OCI-LY7 (cell line): Measurements from ENCODE around the gene CSH1. TPM values are rescaled to one million over a fixed set of nuclear protein-coding genes. Genes with fewer than 3 reads are reported as not detected.
"Not testable (repeated sequence)": the region's sequence is repeated elsewhere in the genome, so short reads cannot be mapped to it uniquely, and the experiment has no call there.

ENCODE experiments used
- BruUV-seq: library from RNA; stranded (reverse); fragments of 400-500 nt; replicated peaks from 2 replicates; lab custom pipeline; 2021; lab: Mats Ljungman, UMichigan
- CTCF ChIA-PET: fragments of 300-600 bp; sonication (Branson Sonifier 250); formaldehyde crosslinking; loops from one replicate; lab custom pipeline; 2022; ENCODE audit warnings: antibody characterized with exemption; ENCODE audit not compliant: unreplicated experiment; lab: Charles Lee
- POLR2A ChIA-PET: fragments of 300-600 bp; sonication (Branson Sonifier 250); formaldehyde crosslinking; loops from one replicate; lab custom pipeline; 2022; ENCODE audit warnings: antibody characterized with exemption; lab: Charles Lee
- DNase-seq: peaks from one replicate; pipeline ENCODE4 v3.0.0-alpha.2; 2015; ENCODE audit warnings: low spot score
- H2AFZ ChIP-seq: fragments of 200-600 bp; sonication (generic), shearing (Covaris generic); 2 replicates; pipeline ENCODE4 v1.6.1; 2014; ENCODE audit warnings: mild to moderate bottlenecking, antibody characterized with exemption, low read length, moderate library complexity
- H3K27ac ChIP-seq: fragments of 200-600 bp; sonication (generic); 2 replicates; pipeline ENCODE4 v1.5.1; 2014; ENCODE audit warnings: mixed run types, low read depth, mild to moderate bottlenecking, moderate library complexity, low read length, inconsistent platforms; ENCODE audit not compliant: poor library complexity, severe bottlenecking
- H3K36me3 ChIP-seq: fragments of 200-600 bp; sonication (generic); 2 replicates; pipeline ENCODE4 v1.6.1; 2014; ENCODE audit warnings: mild to moderate bottlenecking, antibody characterized with exemption, low read length, moderate library complexity, mixed read lengths; ENCODE audit not compliant: insufficient read depth
- H3K4me1 ChIP-seq: fragments of 200-600 bp; sonication (generic); 2 replicates; pipeline ENCODE4 v1.5.1; 2014; ENCODE audit warnings: mild to moderate bottlenecking, low read length; ENCODE audit not compliant: insufficient read depth, poor library complexity, severe bottlenecking
- H3K4me2 ChIP-seq: fragments of 200-600 bp; sonication (generic); 2 replicates; pipeline ENCODE4 v1.6.1; 2014; ENCODE audit warnings: mild to moderate bottlenecking, low read length
- H3K4me3 ChIP-seq: fragments of 200-600 bp; sonication (generic); 2 replicates; pipeline ENCODE4 v1.5.1; 2014; ENCODE audit warnings: mild to moderate bottlenecking, low read depth, low read length; ENCODE audit not compliant: poor library complexity, severe bottlenecking
- H3K79me2 ChIP-seq: fragments of 200-600 bp; sonication (generic); 2 replicates; pipeline ENCODE4 v1.6.1; 2016; ENCODE audit warnings: low read depth, mild to moderate bottlenecking, low read length, moderate library complexity, mixed read lengths; ENCODE audit not compliant: insufficient read depth
- H3K9me2 ChIP-seq: fragments of 200-600 bp; sonication (generic); 2 replicates; pipeline ENCODE4 v1.6.1; 2016; ENCODE audit warnings: mild to moderate bottlenecking, low read length, mixed read lengths; ENCODE audit not compliant: insufficient read depth
- H3K9me3 ChIP-seq: fragments of 200-600 bp; sonication (generic); 2 replicates; pipeline ENCODE4 v1.6.1; 2014; ENCODE audit warnings: mild to moderate bottlenecking, mixed run types, low read length, mixed read lengths
- H4K20me1 ChIP-seq: fragments of 200-600 bp; sonication (generic); 2 replicates; pipeline ENCODE4 v1.6.1; 2014; ENCODE audit warnings: mild to moderate bottlenecking, antibody characterized with exemption, low read length, moderate library complexity, mixed read lengths; ENCODE audit not compliant: insufficient read depth
- EZH2phosphoT487 ChIP-seq: fragments of 200-600 bp; sonication (generic); IDR thresholded peaks from 2 replicates; pipeline ENCODE4 v1.6.1; 2018; ENCODE audit warnings: low read depth, borderline replicate concordance, mild to moderate bottlenecking, mixed run types, antibody characterized with exemption, low read length, moderate library complexity, mixed read lengths
- intact Hi-C: fragments of 100-400 bp; cut with micrococcal nuclease; formaldehyde crosslinking; loops from one replicate; pipeline ENCODE4 v1.10.0; 2022; ENCODE audit not compliant: unreplicated experiment
- total RNA-seq, 2 experiments: library from RNA; depleted of rRNA in 1 of 2; stranded (reverse); fragments of >200 nt in 1 of 2; shearing (Covaris generic) in 1 of 2; gene quantifications; 2 replicates each; pipeline ENCODE4 v1.2.3, GENCODE V29; 2014 to 2022
- TF ChIP-seq, protein P1 (sequence below): fragments of 200-600 bp; sonication (generic); conservative IDR thresholded peaks from 2 replicates; pipeline ENCODE4 v1.5.1; 2014; ENCODE audit warnings: mild to moderate bottlenecking, antibody characterized with exemption, low read length, moderate library complexity, mixed read lengths

The CSH1 gene
- total RNA-seq, 2 experiments from 2014 or later, result not detected

- intact Hi-C loops, result loop anchor here (5.0 kb wide), 1 partner anchor 572 kb away; the partner anchor contains the start of gene POLG2
- ChIA-PET POLR2A (interaction anchor here (1.0 to 3.0 kb wide), 3 partner anchors 21 to 198 kb away, joined by 3 to 13 read pairs (median 3); no protein-coding TSS in a partner anchor), CTCF (interaction anchor here (0.7 to 2.0 kb wide), 2 partner anchors 20 to 36 kb away, joined by 3 to 5 read pairs; no protein-coding TSS in a partner anchor)
- DNase-seq, result peak; percentile 95
- peak overlapping the region; percentile 99 for H3K27ac ChIP-seq
- H3K4me3 ChIP-seq, result peak overlapping the region; percentile 9
- H3K36me3 ChIP-seq, result peaks cover 41% of the 10 kb centered on the region
- BruUV-seq, result no TSS peak
- TF ChIP-seq, protein P1, sequence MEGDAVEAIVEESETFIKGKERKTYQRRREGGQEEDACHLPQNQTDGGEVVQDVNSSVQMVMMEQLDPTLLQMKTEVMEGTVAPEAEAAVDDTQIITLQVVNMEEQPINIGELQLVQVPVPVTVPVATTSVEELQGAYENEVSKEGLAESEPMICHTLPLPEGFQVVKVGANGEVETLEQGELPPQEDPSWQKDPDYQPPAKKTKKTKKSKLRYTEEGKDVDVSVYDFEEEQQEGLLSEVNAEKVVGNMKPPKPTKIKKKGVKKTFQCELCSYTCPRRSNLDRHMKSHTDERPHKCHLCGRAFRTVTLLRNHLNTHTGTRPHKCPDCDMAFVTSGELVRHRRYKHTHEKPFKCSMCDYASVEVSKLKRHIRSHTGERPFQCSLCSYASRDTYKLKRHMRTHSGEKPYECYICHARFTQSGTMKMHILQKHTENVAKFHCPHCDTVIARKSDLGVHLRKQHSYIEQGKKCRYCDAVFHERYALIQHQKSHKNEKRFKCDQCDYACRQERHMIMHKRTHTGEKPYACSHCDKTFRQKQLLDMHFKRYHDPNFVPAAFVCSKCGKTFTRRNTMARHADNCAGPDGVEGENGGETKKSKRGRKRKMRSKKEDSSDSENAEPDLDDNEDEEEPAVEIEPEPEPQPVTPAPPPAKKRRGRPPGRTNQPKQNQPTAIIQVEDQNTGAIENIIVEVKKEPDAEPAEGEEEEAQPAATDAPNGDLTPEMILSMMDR, result no peak; the same call in 1 of the 2 replicates
- TF ChIP-seq EZH2phosphoT487, result no peak
- H3K4me1 ChIP-seq, result peaks cover 92% of the 10 kb centered on the region
- no peaks in the 10 kb centered on the region for H3K9me3 ChIP-seq
- peaks cover 17% of the 10 kb centered on the region for H3K79me2 ChIP-seq
- H4K20me1 ChIP-seq, result peaks cover 12% of the 10 kb centered on the region
- H3K9me2 ChIP-seq, result no peaks in the 10 kb centered on the region
- peak overlapping the region; percentile 95 for H3K4me2 ChIP-seq
- no peak overlapping the region for H2AFZ ChIP-seq
These were observed 29.2 kb upstream of the CSH1 start for GRCh38 chr17:63925615-63926014.

- POLR2A ChIA-PET, result interaction anchor here (0.7 to 2.2 kb wide), 4 partner anchors 9 to 24 kb away, joined by 3 to 13 read pairs (median 8); partner anchors contain the start of gene CD79B
- H4K20me1 ChIP-seq, intact Hi-C loops, BruUV-seq, H3K9me2 ChIP-seq, H3K9me3 ChIP-seq, H3K79me2 ChIP-seq, H2AFZ ChIP-seq: not testable (repeated sequence)
- H3K27ac ChIP-seq, result peak overlapping the region; percentile 99
- peak overlapping the region; percentile 63 for H3K4me2 ChIP-seq
- CTCF ChIA-PET, result interaction anchor here (1.0 to 2.0 kb wide), 2 partner anchors 24 to 28 kb away, joined by 6 to 7 read pairs; no protein-coding TSS in a partner anchor
- peaks cover 10% of the 10 kb centered on the region; the same call in 1 of the 2 replicates for H3K36me3 ChIP-seq
- peaks cover 87% of the 10 kb centered on the region for H3K4me1 ChIP-seq
- DNase-seq, result peak; percentile 83
- H3K4me3 ChIP-seq, result peak overlapping the region; percentile 7
These were observed 26.0 kb upstream of the CSH1 start for GRCh38 chr17:63922402-63922801.

DNA sequence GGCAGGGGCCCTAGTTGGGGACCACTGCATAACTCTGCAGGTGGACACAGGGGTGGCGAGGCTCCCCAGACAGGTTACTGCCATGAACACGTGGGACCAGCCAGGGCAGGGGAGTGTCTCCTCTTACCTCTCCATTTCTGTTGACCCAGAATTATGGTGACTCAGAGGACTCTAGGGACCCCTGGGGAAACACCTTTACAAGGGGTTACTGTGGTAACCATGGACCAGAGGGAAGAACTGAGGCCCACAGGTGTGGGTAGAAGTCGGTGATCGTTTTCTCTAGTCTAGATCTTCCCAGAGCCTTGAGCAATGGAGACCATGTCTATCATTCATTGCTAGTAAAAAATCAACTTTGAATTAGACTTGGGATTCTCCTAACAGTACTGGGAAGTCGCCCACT, 24.4 kb upstream of the CSH1 start:
- not testable (repeated sequence) for H3K9me2 ChIP-seq, BruUV-seq, H3K79me2 ChIP-seq, H3K9me3 ChIP-seq, H4K20me1 ChIP-seq, H3K36me3 ChIP-seq
- peak overlapping the region; percentile 68 for H3K4me2 ChIP-seq
- ChIA-PET CTCF (interaction anchor here (0.6 to 3.7 kb wide), 3 partner anchors 26 to 155 kb away, joined by 3 to 94 read pairs (median 55); no protein-coding TSS in a partner anchor), POLR2A (interaction anchor here (0.7 to 4.8 kb wide), 6 partner anchors 12 to 34 kb away, joined by 7 to 52 read pairs (median 16); partner anchors contain the start of gene CD79B)
- peak overlapping the region; percentile 18 for H3K4me3 ChIP-seq
- peak overlapping the region; percentile 63 for H3K27ac ChIP-seq
- intact Hi-C loops, result loop anchor here (2.0 kb wide), 1 partner anchor 156 kb away; no protein-coding TSS in a partner anchor
- H2AFZ ChIP-seq, result peak overlapping the region; percentile 45; the same call in 1 of the 2 replicates
- peak; percentile 65 for DNase-seq
- H3K4me1 ChIP-seq, result peaks cover 79% of the 10 kb centered on the region

- H2AFZ ChIP-seq, result peak overlapping the region; percentile 45; the same call in 1 of the 2 replicates
- not testable (repeated sequence) for BruUV-seq, H3K9me2 ChIP-seq, H3K79me2 ChIP-seq, H4K20me1 ChIP-seq, H3K36me3 ChIP-seq, H3K9me3 ChIP-seq, DNase-seq
- ChIA-PET POLR2A (interaction anchor here (0.7 to 4.8 kb wide), 10 partner anchors 8 to 311 kb away, joined by 3 to 52 read pairs (median 11); partner anchors contain the start of genes CD79B and ICAM2), CTCF (interaction anchor here (0.5 to 3.7 kb wide), 10 partner anchors 8 to 214 kb away, joined by 3 to 94 read pairs (median 6); partner anchors contain the start of gene ICAM2)
- intact Hi-C loops, result loop anchor here (2.0 kb wide), 1 partner anchor 157 kb away; no protein-coding TSS in a partner anchor
- peak overlapping the region; percentile 42 for H3K4me3 ChIP-seq
- H3K4me2 ChIP-seq, result peak overlapping the region; percentile 68
- H3K4me1 ChIP-seq, result peaks cover 78% of the 10 kb centered on the region
- peak overlapping the region; percentile 63 for H3K27ac ChIP-seq
These were observed 23.7 kb upstream of the CSH1 start for GRCh38 chr17:63920050-63920449.
